Colon (tissue), 2 donors: ENCODE measurements around the gene THBS2.

Experiments used
- FAIRE-seq: peaks from 2 replicates; lab custom pipeline; 2012; peaks lifted over from hg19 to GRCh38; lab: Jason Lieb, UNC
- donor health status: control.
- donor health status: control.

The THBS2 gene

GRCh38 chr6:169248521-169248971, 5.1 kb downstream of the THBS2 start:
- FAIRE-seq: no peak

DNA sequence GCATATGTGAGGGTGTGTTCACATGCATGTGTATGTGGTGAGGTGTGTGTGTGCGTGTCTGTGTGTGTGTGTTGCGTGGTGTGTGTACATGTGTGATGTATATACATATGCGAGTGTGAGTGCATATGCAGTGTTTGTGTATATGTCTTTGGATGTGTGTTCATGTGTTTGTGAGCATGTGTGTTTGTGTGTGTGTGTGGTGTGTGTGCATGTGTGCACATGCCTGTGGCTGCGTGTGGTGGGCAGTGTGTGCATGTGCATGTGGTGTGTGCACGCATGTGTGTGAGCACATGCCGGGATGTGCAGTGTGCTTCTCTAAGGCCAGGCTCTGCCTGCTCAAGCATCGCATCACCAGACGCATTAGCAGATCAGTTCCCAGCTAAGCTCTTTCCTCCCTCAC, 5.7 kb downstream of the THBS2 start:
- FAIRE-seq: no peak

GRCh38 chr6:169247419-169247818, 6.2 kb downstream of the THBS2 start:
- FAIRE-seq: no peak

DNA sequence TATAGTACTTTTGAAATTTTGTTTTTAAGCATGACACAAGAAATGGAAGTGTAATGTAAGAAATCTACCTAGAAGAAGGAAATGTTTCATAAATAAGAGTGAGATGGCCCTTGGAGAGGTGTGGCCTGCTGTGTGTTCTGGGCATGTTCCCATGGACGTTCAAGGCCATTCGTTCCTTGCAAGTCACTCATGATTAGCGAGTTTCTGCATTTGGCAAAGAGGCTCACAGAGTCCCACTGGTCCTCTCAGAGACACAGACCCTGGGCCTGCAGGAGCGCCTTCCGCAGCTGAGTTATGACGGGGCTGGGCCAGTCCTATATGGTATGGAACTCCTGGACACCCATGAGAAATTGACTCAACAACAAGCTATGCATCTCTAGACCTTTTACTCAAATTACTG, 7.2 kb downstream of the THBS2 start:
- no peak for FAIRE-seq

DNA sequence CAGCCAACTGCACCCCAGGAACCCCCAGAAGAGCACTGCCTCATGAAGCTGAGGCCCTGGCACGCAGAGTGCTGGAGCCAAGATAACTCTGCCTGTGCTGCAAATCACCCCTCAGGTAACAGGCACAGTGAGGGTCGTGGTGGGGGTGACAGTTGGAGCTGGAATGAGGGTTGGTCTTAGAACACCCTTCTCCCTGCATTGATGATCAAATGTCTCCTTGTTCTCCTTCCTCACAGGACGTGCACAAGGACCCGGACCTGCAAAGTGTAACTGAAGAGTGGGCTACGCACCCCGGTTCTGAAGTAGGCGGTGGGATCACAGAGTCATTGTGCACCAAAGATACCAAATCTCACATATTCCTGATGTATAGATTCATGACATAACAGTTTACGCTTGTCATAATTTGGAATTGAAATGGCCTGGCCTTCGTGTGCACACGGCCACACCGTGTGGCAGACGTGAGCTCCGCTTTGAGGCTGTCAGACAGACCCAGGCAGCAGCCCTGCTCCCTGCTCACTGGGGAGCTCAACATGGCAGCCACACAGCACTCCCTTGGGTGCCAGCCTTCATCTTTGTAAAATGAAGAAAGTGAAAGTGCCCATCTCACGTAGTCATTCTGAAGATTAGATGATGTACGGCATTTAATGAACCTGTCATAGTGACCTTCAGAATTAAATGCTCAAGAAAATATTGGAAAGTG, 8.8 kb downstream of the THBS2 start:
- FAIRE-seq: no peak

- no peak for FAIRE-seq
These were observed 10.0 kb downstream of the THBS2 start for GRCh38 chr6:169243661-169244060.

DNA sequence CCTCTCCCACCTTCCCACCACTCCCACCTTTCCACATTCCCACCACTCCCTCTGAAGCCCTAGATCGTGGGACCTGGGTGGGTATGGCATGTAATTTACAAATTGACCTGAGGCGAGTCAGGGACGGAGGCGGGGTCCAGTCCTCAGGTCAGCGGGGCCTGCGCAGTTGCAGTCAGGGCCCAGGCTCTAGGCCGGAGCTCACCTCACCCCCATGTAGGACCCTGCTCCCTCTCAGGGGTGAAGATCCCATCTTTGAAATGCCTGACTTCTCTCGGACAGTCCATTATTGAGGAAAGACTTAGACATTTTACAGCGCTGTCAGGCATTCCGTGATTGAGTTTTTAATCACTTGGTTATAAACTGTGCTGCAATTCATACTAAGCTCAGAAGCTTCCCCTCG, 10.5 kb downstream of the THBS2 start:
- no peak for FAIRE-seq

- FAIRE-seq: no peak
These were observed 11.8 kb downstream of the THBS2 start for GRCh38 chr6:169241688-169242350.

- no peak for FAIRE-seq
These were observed 12.9 kb downstream of the THBS2 start for GRCh38 chr6:169240591-169241390.

DNA sequence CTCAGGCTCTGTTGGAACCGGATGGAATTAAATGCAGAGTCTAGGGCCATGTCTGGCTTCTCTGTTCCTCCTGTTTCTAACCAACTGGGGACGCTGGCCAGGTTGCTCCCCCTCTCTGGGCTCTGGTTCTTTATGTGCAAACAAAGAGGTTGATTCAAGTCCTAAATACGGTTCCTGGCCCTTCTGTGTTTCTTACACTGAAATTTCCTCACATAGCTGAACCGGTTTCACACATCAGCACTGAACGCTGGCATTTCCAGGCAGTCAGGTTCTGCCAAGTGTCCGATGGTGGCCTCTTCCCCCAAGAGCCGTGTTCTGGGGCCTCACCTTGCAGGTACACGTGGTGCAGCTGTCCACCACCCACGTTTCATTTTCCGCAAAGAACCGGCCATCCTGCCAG, 13.5 kb downstream of the THBS2 start:
- FAIRE-seq: no peak

GRCh38 chr6:169239181-169239580, 14.5 kb downstream of the THBS2 start:
- FAIRE-seq: no peak

DNA sequence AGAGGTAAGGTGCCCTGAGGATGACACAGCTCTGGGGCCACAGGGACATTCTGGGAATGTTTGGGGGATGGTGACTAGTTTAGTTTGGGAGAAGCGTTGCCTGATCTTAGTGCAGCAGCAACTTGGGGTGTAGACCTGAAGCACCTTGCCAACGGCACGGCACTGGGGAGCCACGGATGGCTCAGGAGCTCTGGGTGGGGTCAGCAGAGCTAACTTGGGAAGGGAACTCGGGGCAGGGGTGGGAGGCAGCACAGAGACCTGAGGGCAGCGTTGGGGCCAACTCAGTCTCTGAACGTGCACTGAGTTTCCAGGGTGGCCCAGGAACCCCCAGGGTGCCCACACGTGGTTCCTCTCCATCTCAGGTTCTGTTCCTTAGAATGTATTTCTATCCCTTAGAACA, 14.9 kb downstream of the THBS2 start:
- no peak for FAIRE-seq

DNA sequence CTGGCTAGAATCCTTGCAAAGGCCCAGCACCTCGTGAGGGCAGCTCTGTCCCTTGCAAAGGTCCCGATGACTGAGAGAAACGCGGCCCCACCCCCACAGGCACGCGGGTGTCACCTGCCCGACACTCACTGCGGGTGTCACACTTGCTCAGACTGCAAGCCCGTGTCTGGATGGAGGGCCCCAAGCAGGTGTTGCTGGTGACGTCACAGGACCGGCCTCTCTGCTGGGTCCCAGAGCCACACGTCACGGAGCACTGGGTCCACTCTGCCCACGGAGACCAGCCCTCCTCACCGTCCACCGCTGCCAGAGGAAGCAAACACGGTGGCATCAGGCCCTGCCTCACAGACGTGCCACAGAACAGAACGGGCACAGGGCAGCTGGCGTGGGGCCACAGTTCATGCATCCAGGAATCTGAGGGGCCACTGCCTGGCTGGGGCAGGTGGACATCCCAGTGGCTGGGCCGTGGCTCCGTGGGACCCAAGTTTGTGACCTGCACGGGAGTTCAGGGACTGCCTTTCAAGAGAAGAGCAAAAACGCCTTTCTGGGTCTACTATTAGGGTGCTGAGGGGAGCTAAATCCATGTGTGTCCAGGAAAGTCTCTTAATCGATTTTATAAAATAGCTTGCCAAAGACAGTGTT, 16.0 kb downstream of the THBS2 start:
- no peak for FAIRE-seq

GRCh38 chr6:169236988-169237387, 16.7 kb downstream of the THBS2 start:
- FAIRE-seq: no peak

DNA sequence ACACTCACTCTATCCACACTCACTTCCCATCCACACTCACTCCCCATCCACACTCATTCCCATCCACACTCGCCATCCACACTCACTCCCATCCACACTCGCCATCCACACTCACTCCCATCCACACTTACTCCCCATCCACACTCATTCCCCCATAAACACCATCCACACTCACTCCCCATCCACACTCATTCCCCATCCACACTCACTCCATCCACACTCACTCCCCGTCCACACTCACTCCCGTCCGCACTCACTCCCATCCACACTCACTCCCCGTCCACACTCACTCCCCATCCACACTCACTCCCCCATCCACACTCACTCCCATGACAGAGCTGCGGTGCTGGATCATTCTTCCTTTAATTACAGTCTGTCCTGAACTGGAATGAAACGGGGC, 17.1 kb downstream of the THBS2 start:
- FAIRE-seq: no peak

GRCh38 chr6:169235286-169235685, 18.4 kb downstream of the THBS2 start:
- FAIRE-seq: no peak

GRCh38 chr6:169234634-169235033, 19.0 kb downstream of the THBS2 start:
- FAIRE-seq: no peak

GRCh38 chr6:169233832-169234231, 19.8 kb downstream of the THBS2 start:
- FAIRE-seq: no peak

- FAIRE-seq: no peak
These were observed 20.5 kb downstream of the THBS2 start for GRCh38 chr6:169233181-169233580.

- FAIRE-seq: no peak
These were observed 21.1 kb downstream of the THBS2 start for GRCh38 chr6:169232507-169232931.

DNA sequence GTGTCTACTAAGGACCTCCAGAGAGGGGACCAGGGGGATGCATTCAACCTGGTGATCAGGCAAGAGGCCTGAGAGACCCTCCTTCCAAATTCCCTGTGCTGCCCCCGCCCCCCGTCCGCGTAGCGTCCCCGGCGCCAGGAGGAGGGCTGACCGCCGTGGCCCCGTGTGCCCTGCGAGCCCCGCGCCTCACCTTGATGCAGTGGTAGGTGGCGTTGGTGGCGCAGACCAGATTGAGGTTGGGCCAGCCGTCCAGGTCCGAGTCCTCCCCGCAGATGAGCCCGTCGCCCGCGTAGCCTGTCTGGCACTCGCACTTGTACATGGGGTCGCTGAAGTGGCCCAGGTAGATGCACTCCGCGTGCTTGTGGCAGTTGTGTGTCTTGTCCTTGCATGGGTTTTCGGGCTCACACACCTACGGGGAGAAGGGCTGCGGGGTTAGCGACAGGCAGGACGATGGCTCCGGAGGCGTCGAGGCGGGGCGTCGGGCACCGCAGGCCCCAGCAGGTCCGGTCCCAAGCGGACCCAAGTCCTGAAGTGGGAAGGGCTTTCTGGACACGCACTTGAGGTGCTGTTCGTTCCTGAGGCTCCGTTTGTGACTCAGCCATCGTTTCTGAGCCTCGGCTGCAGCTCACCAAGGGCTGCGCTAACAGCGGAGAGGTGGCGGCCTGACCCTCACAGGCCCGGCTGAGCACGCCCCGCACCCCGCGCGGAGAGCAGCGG, 21.7 kb downstream of the THBS2 start:
- no peak for FAIRE-seq
